Measurements from ENCODE around the gene PRKAR2B.

- TF ChIP-seq CTCF (IDR thresholded peaks at IDR 0.05): no peak
- TF ChIP-seq POLR2A (IDR thresholded peaks at IDR 0.05): no peak
Measured at GRCh38 chr7:107063245-107064120, 19.0 kb downstream of the PRKAR2B start.

Data from Peyer's patch (tissue), 4 donors.